Measurements from ENCODE around the gene COX5B.

- TF ChIP-seq CTCF (IDR thresholded peaks at IDR 0.05; ENCODE audit: low read length) (no peak), EZH2 (IDR thresholded peaks at IDR 0.05; ENCODE audit: borderline replicate concordance, low read length) (no peak)
Observed at GRCh38 chr2:97676620-97677019, 30.8 kb downstream of the COX5B start.
